SH-SY5Y (cell line): Measurements from ENCODE around the gene CYP26A1.

ENCODE experiments used
- GATA2 ChIP-seq: IDR thresholded peaks from 2 replicates; pipeline ENCODE4 v1.6.1; 2011; ENCODE audit warnings: mild to moderate bottlenecking, low read depth, low read length
- GATA3 ChIP-seq: IDR thresholded peaks from 2 replicates; pipeline ENCODE4 v1.6.1; 2011; ENCODE audit warnings: low read depth, mild to moderate bottlenecking, low read length, moderate library complexity

GRCh38 chr10:93063144-93063976 is 10.3 kb upstream of the CYP26A1 start:
- TF ChIP-seq GATA3 (no peak), GATA2 (no peak)
